Measurements from ENCODE around the gene TUBGCP3.

TUBGCP3 gene

DNA sequence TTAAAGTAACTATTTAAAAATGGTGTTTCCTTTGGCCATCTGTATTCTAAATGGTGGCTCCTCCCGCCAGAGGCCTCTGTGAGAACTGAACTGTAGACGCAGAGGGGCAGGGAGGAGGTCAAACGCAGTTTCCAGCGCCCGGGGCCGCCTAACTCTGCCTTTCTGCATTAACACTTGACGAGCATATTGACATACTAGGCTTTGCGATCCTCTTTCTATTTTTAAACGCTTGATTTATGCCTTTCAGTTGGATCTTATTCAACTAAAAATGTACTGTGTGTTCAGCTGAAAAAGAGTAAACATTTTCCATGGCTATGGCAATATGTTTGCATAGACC is 137.1 kb downstream of the TUBGCP3 start:
- peak; percentile 16 for DNase-seq

DNA sequence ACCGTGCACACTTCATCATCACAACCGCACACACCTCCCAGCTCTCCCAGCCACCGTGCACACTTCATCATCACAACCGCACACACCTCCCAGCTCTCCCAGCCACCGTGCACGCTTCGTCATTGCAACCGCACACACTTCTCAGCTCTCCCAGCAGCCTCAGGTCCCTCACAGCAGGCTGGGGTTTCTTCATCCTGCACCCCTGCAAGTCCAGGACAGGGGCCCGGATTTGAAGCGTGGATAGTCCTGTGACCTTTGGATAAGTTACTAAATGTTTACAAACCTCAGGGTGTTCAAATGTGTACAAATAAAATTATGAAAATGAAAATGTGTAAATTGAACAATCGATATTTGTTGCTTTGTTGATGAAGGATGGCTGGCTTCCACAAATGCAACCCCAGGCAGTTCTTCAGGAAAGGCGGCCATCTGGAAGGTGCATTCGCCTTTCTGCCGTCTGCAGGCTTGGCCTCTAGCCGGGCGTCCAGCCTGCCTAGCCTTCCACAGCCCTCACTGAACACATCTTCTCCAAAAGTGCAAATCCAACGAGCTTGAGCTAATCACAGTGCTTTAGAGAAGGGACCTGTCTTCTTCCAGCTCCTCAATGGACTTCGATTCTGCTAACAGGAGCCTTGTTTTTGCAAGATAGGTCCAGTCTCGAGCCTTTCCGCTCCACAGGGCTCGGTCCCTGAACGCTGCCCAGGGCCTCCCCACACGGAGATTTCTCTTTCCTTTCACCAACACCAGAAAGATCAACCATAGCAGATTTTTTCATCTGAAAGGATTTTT is 137.6 kb downstream of the TUBGCP3 start:
- DNase-seq = no peak

DNA sequence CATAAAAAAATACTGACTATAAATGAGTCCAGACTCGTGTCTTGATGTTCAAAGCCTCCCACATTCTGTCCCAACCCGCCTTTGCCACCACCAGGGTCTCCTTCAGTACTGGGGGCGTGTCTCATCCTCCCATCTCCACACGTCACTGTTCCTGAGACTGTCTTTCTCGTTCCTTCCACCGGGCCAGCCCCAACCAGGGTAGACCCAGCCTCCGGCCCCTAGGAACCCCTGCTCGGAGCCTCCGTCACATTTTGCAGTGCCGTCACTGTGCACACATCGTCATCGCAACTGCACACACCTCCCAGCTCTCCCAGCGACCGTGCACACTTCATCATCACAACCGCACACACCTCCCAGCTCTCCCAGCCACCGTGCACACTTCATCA is 138.4 kb downstream of the TUBGCP3 start:
- DNase-seq = no peak

DNA sequence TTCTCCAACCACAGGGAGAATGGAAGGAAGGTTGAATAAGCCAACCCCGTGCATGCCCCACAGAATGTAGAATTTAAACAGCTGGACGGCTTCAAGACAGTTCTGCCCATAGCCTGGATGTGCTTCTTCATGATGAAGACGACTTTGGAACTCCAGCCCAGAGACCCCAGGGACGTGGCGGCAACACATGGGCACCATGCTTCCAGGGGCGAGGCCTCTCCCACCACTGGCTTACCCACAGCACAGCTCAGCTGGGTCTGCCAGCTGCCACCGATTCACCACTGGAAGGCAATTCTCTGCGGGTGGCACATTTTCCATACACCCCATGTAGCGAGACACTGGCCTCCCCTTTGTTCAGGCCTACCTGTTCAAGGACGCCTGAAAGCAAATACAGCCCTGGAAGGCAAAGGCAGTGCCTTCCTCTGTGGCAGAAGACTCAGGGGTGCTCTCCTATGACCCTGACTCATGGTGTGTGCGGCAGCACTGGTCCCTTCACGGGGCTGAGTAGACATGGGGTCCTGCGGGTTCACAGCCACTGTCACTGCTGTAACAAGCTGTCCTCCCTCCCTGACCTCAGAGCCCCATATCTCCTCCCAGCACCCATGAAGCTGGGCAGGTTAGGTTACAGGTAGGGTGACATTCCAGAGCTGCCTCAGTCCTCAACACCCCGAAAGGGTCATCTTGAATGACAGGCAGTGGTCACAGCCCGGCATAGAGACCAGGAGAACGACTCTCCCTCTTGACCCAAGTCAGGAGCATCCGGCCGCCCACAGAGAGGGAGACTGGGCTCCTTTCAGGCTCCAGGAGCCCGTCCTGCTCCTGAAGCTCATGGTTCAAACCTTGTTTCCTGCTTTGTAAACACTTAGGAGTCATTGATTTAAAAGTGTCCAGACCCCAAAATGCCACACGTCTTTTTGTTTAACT is 139.1 kb downstream of the TUBGCP3 start:
- DNase-seq = no peak

DNA sequence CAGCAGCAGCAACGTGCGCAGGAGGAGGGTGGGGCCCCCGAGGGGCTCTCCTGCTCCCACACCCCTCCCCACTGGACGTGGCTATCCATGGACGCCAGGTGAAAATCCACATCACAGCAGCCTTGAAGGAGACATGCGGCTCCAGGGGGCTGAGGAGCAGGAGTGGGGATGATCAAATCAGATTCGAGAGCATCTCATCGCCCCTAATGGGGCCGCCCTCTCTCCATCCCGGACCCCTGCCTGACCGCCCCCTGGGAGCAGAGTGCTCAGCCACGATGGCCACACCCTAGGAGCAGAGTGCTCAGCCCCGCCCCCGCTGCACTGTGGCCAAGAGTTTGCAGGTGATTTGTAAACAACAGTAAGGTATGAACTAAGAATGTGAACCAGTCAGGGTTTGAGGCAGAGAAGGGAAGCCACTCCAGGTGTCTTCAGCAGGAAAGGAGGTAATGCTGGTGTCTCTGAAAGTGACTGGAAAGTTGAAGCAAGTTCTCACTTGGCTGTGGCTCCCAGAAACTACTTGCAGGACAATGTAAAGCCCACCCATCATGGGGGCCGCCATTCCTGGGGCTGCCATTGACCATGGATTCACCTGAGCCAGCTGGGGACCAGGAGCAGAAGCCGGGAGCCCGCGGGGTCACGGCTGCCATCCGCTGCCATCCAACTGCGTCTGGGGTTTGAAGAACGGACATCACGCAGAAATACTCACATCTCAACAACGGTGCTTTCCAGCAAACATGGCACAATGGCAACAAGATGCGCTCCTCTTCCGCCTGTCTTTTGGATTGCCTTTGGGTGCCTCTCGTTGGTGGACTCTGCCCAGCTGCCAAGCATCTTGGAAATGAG is 140.0 kb downstream of the TUBGCP3 start:
- no peak for DNase-seq

DNA sequence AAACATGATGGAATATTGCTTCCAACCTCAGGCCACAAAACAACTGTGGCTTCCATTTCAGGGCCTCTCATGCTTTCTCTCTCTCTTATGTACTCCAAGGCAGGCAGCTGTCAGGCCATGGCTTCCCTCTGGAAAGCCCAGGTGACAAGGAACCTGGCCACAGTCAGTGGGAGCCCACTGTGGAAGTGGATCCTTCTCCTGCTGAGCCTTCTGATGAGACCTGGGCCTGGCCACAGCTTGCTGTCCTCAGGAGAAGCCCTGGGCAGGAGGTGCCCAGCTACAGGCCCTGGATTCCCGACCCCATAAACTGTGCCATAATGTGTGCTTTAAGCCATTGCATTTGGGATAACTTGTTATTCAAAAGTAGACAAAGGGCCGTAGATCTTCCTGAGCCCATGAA is 140.6 kb downstream of the TUBGCP3 start:
- no peak for DNase-seq

DNA sequence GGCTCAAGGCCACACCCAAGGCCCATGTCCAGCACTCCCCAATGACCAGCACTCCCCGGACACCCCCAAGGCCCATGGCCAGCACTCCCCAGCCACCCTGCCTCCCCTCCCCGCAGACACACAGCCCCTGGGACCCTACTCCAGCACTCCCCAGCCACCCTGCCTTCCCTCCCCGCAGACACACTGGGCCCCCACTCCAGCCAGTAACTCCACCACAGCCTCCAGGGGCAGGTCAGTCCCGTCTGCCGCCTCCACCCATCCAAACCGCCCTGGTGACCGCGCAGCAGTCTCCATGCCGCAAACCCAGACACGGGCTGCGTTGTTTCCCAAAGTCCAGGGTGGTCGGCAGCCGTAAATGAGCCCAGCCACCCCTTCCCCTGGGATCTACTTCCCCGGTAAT is 141.1 kb downstream of the TUBGCP3 start:
- no peak for DNase-seq

DNA sequence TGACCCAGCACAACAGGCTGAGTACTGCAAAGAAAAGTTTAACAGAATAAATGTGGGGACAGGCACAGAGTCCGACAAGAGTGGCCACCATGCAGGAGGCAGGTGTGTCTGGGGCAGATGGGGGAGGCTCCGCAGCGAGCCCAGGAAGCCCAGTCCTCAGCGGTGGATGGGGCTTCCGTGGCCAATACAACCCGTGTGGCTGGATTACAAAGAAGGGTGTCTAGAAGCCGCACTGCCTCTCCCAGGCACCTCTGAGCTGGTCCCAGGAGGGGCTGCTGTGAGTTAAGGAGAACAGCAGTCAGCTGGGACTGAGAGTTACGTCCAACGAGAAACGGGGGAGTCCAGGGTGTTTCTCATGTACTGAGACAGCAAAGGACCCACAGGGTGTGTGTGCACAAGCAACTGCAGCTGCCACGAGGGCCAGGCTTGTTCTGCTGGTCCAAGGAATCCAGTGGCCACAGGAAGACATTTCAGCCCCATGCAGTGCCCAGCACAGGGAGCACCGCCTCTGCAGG is 141.5 kb downstream of the TUBGCP3 start:
- DNase-seq = no peak

DNA sequence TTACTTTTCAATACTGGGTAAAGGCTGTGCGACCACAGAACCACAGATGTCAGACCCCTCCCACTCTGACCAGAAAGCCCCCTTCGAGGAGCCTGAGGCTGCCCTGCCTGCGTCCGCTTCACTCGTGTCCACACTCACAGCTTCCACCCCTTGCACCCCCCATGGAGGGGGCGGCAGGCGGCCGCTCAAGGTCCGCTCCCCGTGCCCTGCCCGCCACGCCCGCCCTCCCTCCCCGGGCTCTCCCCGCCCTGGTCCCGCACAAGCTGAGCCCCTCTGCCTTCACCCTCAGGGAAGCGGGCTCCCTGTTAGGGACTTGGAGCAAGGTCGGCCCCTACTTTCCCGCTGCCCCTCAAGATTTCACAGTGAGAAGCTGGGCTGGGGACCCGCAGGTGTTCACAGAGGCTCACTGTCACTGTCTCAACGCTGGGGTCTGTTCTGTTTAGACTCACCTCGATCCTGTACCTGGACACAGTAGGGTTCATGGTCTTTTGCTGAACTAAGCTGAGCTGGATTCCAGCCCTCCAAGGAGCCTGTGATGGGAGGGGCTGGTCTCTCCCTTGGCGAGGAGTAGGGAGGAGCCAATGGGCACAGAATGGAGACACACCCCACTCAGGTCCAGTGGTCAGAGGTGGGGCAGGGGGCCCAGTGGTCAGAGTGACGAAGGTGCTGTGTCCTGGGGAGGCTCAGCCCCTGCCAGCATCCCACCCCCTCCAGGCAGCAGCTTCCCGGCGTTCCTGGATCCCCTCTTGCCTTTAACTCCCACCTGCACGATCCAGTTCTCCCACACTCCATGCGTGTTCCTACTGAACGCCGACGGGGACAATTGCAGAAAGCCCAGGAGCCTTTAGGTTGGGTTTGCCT is 142.3 kb downstream of the TUBGCP3 start:
- DNase-seq = no peak

DNA sequence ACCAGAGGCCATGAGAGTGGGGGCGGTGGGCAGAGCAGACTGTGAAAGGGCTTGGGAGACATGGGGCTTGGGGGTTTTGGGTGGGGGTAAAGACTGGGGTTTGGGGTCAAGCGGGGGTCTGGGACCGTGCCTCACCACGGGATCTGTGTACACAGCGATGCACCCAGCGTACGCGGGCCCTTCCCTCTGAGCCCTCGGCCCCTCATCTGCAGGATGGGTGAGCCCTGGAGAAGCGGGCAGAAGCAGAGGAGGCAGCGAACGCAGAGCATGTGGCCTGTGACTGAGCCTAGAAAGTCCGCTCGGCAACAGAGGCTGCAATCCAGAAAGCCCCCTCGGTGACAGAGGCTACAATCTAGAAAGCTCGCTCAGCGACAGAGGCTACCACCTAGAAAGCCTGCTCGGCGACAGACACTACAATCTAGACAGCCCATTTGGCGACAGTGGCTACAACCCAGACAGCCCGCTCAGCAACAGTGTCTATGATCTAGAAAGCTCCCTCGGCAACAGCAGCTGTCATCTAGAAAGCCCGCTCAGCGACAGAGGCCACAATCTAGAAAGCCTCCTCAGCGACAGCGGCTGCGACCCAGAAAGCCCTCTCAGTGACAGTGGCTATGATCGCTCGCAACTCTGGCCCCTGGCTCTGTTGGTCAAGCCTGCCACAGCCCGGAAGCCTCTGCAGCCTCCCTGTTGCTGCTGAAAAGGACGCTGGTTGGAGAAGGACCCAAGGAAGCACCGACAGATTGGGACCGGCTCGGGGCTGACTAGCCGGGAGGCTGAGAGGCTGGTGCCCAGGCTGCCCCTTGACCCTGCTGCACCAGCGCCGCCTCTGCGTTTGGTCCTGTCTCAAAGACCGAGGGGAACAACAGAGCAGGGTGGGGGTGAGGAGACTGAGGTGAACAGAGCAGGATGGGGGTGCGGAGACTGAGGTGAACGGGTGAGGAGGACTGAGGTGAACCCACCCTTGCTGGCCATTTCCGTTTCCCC is 143.2 kb downstream of the TUBGCP3 start:
- DNase-seq = no peak

DNA sequence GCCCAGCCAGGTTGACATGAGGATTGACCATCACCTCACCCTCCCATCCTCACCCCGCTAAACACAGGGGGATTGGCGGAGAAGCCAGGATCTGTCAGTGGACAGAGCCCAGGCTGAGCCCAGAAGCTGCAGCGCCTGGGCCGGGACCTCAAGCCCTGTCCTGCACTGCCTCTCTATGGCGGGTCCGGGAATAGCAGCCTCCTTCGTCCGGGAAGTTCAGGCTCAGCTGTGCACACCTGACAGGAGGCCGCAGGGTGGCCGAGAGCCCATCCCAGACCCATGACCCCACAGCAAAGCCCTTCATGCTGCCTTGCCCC is 144.0 kb downstream of the TUBGCP3 start:
- no peak for DNase-seq

DNA sequence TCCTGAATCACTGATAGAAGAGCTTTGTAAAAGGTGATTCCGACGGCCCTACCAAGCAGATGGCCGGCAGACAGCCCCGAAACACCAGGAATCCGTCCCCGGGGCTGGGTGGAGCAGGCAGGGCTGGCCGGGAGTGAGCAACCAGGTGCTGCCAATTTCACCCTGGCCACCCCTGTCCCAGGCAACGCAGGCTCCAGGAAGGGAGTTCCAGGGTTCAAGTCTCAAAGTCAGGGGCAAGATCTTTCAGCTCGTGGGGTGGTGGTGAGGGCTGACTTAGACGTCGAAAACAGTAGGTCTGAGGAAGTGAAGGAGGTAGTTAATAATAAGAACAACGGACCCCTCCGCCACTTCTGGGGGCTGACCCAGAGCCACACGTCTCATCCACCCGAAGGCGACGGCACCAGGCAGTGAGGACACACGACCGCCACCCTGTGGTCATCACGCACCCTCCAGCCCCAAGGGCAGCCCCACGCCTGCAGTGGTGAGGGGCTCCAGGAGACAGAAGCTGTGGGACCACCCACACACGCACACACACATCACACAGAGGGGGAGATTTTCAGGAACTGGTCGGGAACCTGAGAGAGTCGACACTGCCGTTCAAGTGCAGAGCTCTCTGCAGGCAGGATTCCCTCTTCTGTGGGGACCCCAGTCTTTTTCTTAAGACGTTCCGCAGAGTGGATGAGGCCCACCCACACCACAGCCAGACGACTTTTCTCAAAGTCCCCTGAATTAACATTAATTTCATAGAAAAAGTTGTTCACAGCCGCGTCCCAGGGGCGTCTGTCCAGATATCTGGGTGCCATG is 144.6 kb downstream of the TUBGCP3 start:
- DNase-seq = no peak

DNA sequence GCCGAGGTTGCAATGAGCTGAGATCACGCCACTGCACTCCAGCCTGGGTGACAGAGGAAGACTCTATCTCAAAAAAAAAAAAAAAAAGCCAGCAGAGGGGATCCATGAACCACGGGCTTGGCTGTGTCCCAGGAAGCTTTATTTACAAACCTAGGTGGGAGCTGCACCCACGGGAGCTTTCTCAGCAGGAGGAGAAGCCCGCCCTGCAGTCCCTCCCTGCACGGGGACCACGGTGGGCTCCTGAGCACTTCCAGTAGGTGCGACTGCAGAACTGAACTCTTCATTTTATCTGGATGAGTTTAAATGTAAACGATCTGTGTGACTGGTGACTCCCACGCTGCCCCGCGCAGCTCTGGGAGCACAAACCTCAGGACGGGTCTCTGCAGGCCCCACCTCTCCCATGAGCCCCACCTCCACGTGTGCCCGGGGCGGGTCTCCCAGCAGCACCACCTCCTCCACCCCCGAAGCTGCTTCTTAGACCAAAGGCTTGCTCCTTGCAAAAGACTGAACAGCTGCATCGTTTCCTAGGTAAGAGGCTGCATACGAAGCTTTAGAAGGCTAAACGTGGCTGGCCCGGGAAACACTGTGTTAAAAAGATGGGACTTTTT is 145.4 kb downstream of the TUBGCP3 start:
- no peak for DNase-seq

DNA sequence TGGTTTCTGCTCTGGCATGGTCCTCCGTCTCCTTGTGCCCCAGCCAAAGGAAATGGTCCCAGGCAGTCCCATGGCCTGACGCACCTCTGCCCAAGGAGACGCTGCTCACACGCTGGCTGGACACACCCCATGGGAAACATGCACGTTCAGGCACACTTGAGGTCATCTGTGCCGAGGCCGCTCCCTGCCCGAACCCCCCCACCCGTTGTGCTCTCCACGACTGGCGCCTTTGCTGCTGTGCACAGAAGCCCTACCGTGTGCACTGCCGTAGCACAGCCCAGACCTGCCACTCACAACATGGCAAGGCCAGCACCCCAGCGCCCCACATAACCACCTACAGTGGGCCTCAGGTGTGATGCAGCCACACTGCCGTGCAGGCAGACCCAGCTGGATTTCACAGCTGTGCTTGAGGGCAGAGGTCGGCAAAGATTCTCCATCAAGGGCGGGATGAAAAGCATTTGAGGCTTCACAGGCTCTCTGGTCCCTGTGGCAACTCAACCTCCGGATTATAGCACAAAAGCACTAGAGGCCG is 146.1 kb downstream of the TUBGCP3 start:
- no peak for DNase-seq

DNA sequence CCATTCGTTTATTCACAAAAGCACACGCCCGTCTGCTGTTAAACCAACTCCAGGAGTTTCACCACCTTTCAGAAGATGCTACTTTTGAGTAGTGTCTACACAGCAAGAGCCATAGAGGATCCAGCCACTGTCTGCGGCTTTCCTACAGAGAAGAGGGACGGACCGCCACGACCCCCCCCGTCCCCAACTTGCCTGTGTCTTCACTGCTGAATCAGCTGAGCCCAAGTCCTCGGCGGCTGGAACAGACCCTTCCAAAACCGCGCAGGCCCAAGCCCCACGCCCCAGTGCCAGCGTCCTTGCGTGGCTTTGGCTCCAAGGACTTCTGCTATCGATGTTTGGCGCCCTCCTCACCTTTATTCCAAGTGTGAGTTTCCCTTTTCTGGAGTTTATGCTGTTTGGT is 146.7 kb downstream of the TUBGCP3 start:
- DNase-seq = no peak

DNA sequence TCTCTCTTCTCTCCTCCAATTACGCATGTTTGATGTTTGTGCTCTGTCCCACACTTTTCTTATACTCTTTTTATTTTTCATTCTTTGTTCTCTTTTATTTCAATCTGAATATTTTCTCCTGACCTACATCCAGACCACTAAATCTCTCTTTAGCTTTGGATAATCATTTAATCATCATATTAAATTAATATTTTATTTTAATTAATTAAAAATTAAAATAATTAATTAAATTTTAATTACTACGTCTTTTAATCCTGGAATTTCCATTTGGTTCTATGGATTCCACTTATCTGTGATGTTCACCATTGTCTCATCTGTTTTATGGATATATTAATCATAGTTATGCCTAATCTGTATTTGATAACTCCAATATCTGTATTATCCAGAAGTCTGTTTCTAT is 149.4 kb downstream of the TUBGCP3 start:
- no peak for DNase-seq

DNA sequence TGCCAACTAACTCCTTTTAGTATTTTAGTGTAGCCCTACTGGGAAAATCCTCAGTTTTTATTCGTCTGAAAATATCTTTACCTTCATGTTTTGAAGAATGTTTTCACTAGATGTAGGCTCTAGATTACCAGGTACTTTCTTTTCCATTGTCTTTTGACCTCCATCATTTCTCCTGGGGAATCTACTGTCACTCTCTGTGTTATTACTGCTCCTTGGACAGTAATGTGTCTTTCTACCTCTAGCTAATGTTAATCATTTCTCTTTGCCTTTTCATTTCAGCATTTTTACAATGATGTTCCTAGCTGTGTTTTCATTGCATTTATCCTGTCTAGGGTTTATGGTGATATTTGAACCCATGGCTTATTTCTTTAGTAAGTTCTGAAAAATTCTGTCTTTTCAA is 149.9 kb downstream of the TUBGCP3 start:
- DNase-seq = no peak

DNA sequence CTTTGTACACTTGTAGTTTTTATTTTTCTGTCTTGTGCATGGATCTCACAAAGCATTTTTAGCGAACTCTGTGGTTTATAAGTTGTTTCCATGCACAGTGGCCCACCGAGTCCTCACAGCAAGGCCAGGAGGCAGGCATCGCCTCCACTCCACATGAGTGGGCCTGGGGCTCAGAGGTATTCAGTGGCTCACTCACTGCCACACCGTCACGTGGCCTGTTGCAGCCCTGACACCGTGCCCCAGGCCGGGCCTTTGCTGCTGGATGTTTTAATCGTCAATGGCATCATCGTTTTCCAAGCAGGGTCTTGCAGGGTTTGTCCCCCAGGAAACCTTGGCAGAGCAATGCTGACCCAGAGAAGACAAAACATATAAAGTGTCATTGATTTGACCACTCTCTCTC is 152.0 kb downstream of the TUBGCP3 start:
- no peak for DNase-seq
